Measurements from ENCODE around the gene SIK3.

SIK3 gene

DNA sequence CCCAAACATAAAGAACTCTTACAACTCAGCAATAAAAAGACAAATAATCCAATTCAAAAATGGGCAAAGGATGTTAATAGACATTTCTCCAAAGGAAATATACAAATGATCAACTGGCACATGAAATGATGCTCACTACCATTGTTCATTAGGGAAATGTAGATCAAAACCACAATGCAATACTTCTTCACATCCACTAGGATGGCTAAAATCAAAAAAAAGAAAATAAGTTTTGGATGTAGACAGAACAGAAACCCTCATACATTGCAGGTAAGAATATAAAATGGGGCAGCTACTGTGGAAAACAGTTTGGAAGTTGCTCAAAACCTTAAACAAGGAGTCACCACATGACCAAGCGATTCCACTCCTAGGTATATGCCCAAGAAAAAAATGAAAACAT, 16.3 kb downstream of the SIK3 start:
- no peak overlapping the region for H3K4me3 ChIP-seq (ENCODE audit: low read depth, low read length)
- TF ChIP-seq, protein P1, sequence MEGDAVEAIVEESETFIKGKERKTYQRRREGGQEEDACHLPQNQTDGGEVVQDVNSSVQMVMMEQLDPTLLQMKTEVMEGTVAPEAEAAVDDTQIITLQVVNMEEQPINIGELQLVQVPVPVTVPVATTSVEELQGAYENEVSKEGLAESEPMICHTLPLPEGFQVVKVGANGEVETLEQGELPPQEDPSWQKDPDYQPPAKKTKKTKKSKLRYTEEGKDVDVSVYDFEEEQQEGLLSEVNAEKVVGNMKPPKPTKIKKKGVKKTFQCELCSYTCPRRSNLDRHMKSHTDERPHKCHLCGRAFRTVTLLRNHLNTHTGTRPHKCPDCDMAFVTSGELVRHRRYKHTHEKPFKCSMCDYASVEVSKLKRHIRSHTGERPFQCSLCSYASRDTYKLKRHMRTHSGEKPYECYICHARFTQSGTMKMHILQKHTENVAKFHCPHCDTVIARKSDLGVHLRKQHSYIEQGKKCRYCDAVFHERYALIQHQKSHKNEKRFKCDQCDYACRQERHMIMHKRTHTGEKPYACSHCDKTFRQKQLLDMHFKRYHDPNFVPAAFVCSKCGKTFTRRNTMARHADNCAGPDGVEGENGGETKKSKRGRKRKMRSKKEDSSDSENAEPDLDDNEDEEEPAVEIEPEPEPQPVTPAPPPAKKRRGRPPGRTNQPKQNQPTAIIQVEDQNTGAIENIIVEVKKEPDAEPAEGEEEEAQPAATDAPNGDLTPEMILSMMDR (conservative IDR thresholded peaks at IDR 0.05; ENCODE audit: low read depth, low read length), result no peak
- DNase-seq (ENCODE audit: low read depth), result no peak

DNA sequence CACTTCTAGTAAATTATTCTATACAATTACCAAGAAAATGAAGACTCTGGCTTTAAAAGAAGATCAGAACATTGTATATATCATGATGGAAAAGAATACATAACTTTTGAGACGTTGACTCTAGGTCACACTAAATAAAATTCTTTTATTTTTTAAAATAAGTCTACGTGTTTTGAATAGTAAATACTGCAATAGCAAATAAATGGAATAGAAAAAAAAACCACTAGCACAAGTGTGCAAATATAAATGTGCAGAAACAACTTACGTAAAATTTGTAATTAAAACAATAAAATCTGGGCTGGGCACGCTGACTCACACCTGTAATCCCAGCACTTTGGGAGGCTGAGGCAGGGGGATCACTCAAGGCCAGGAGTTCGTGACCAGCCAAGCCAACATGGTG, 17.9 kb downstream of the SIK3 start:
- TF ChIP-seq, protein P1 (conservative IDR thresholded peaks at IDR 0.05; ENCODE audit: low read depth, low read length), result no peak
- H3K4me3 ChIP-seq (ENCODE audit: low read depth, low read length), result no peak overlapping the region

DNA sequence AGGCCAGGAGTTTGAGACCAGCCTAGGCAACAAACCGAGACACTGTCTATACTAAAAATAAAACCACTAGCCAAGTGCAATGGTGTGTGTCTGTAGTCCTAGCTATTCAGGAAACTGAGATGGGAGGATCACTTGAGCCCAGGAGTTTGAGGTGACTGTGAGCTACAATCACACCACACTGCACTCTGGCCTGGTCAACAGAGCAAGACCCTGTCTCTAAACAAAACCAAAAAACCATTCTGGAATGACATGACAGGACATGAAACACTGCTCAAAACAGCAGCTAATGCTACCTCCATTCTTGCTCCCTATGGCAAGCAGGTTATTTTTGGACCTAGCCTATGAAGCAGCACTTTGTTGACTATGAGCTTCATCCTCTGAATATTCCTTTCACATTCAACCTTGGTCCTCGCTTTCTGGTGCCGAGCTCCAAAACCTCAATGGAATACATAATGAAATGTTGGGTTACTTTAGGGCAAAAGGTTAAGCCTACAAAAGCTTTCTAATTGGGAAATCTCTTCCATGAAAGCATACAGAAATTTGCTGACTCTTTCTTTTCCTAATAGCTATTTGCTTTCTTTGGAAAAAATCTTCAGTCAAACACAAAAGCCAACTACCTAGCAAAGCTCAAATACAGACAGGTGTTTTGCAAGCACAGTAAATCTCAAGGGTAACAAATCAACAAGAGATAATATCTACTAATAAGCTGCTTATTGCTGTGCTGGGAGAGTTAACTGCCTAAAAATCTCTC, 21.1 kb downstream of the SIK3 start:
- TF ChIP-seq, protein P1 (conservative IDR thresholded peaks at IDR 0.05; ENCODE audit: low read depth, low read length), result no peak
- DNase-seq (ENCODE audit: low read depth), result peak; percentile 49
- H3K4me3 ChIP-seq (ENCODE audit: low read depth, low read length), result no peak overlapping the region

More for the DNA sequence above, 17.9 kb downstream of the SIK3 start:
- no peak for DNase-seq (ENCODE audit: low read depth)

DNA sequence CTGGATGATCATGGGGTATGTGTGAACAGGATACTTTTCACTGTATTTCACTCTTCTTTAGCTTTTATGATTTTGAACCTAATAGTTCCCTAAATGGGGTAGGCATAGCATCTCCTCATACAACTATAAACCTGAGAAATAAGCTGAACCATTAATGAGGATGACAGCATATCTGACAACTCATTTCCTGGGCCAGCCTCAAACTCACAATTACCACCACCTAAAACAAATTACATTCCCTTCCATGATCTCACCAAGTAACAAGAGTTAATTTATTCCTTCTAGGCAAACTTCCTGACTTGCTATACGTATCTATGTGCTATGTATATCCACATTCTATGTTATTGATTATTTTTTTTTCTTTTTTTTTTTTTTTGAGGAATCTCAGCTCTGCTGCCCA, 23.0 kb downstream of the SIK3 start:
- TF ChIP-seq, protein P1 (conservative IDR thresholded peaks at IDR 0.05; ENCODE audit: low read depth, low read length), result no peak
- no peak overlapping the region for H3K4me3 ChIP-seq (ENCODE audit: low read depth, low read length)
- no peak for DNase-seq (ENCODE audit: low read depth)

DNA sequence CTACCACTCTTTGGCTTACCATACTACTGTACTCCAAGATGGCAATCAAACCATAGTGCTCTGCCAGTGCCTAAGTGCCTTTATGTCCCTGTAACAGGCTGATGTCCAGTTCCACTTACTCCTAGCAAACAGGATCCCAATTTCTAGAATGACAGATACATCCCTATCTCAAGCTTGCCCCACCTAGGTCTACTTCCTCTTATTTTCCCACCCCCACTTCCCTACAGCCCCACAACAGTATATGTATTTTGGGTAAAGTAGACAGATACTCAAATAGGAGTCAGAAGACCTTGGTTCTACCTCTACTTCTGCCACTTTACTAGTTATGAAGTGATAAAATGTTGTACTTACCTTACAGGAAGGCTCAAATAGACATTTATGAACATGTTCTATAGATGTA, 24.1 kb downstream of the SIK3 start:
- TF ChIP-seq, protein P1 (conservative IDR thresholded peaks at IDR 0.05; ENCODE audit: low read depth, low read length), result no peak
- no peak overlapping the region for H3K4me3 ChIP-seq (ENCODE audit: low read depth, low read length)
- no peak for DNase-seq (ENCODE audit: low read depth)

DNA sequence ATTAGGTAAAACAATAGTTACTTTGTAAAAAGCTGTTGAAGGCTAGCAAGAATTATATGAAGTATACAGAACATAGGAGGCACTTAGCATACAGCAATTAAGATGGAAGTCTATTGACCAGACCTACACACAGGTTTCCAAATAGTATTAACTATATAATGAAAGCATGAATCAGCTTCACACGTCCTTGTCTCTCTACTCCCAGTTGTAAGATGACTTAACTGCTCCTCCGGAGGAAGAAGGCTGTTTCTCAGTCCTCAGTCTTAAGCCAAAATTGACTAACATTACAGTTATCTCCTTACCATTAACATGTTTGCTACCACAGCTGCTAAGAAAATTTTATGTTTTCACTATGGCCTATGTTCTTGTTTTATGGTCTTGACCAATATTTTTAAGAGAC, 24.7 kb downstream of the SIK3 start:
- H3K4me3 ChIP-seq (ENCODE audit: low read depth, low read length), result no peak overlapping the region
- DNase-seq (ENCODE audit: low read depth), result no peak
- TF ChIP-seq, protein P1 (conservative IDR thresholded peaks at IDR 0.05; ENCODE audit: low read depth, low read length), result no peak
